ENCODE results near the gene HOXC11. TPM values are rescaled to one million over a fixed set of nuclear protein-coding genes. Genes with fewer than 3 reads are reported as not detected.

HOXC11 gene
- total and polyA plus RNA-seq, 10 of the 15 experiments (the other 5 are each of a cell fraction or from before 2014, with no cell fraction given), result not detected

DNA sequence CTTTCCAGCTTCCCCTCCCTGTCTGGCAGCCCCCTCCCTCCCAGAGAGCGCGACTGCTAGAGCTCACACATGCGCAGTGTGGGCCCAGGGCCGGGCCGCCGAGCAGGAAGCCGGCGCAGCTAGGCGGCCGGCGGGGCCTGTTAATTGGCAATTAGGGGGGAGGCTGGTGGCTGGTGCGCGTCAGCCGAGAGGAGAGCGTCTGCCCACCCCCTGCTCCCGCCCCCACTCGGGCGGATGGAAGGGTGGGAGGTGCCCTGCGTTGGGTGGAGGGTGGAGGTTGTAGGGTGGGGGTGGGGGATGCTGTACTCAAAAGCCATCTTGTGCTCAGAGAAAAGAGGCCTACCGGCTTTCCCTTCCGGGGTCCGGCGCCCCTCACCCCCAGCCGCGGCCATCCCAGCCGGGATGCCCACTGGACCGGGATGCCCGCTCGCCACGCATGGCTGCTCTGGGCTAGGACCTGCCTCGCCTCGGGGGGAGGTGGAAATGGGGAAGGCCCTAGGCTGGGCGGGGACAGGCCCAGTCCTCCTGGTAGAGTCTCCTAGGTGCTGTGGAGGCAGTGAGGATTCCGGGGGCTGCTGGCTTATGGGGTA is 45.0 kb downstream of the HOXC11 start:
- ATAC-seq (peak; percentile 92), DNase-seq (ENCODE audit: low read depth, low spot score) (peak; percentile 79), FAIRE-seq (peak; percentile 7)
- H3K4me1 ChIP-seq (ENCODE audit: control insufficient read depth, insufficient read depth, low read length), result peaks cover 21% of the 10 kb centered on the region
- in situ Hi-C loops (cut with MboI) (no loop called here), intact Hi-C loops (cut with micrococcal nuclease; ENCODE audit: unreplicated experiment) (loop anchor here (1.0 kb wide), 1 partner anchor 35 kb away; the partner anchor contains the start of gene HOXC4)
- H3K27me3 ChIP-seq (replicated peaks in 1 of 2; ENCODE audit: control insufficient read depth in 2 of 2, insufficient read depth in 2 of 2, low read length in 1 of 2), result peaks cover 8 to 26% of the 10 kb centered on the region in 2 experiments
- no peaks in the 10 kb centered on the region; the same call in 1 of the 2 replicates for H4K20me1 ChIP-seq (ENCODE audit: control insufficient read depth, insufficient read depth)
- no peaks in the 10 kb centered on the region for H3K79me2 ChIP-seq (ENCODE audit: control insufficient read depth, insufficient read depth, low read length)
- H3K9me3 ChIP-seq (replicated peaks; ENCODE audit: control insufficient read depth, insufficient read depth, low read length), result no peaks in the 10 kb centered on the region
- peak overlapping the region; percentile 88 for H3K4me3 ChIP-seq
- POLR2A ChIA-PET, result interaction anchor here (0.6 to 1.9 kb wide), 18 partner anchors 9 to 442 kb away, joined by 3 to 24 read pairs (median 3); partner anchors contain the start of genes CISTR, HOXC4, HOXC5 and HOXC6
- peak overlapping the region; percentile 89 for H2AFZ ChIP-seq (ENCODE audit: control insufficient read depth, low read depth, low read length)
- H3K36me3 ChIP-seq (ENCODE audit: control insufficient read depth in 2 of 2, insufficient read depth in 2 of 2, low read length in 1 of 2), result no peaks in the 10 kb centered on the region
- BruUV-seq (replicated peaks), result no TSS peak
- SMC1A ChIA-PET (ENCODE audit: uncharacterized antibody, unreplicated experiment), result interaction anchor here (0.6 to 2.5 kb wide), 15 partner anchors 9 to 198 kb away, joined by 3 to 22 read pairs (median 4); partner anchors contain the start of genes HOXC4, HOXC5, HOXC6 and HOXC9
- under 1% methylated on average over 26 of the region's 34 CpGs for WGBS (ENCODE audit: insufficient coverage, insufficient replicate concordance, low lambda C conversion rate, missing lambda C conversion rate)
- CTCF ChIA-PET, result interaction anchor here (0.5 to 3.8 kb wide), 18 partner anchors 9 to 307 kb away, joined by 3 to 27 read pairs (median 12); partner anchors contain the start of genes COPZ1, HOXC10, HOXC4 and HOXC5
- RAD21 ChIA-PET (ENCODE audit: unreplicated experiment), result interaction anchor here (0.7 to 2.1 kb wide), 16 partner anchors 9 to 275 kb away, joined by 3 to 21 read pairs (median 6); partner anchors contain the start of genes CISTR, HOXC10, HOXC4 and HOXC5
- peak overlapping the region; percentile 95 for H3K4me2 ChIP-seq (ENCODE audit: control insufficient read depth, insufficient read depth)
- H3K9ac ChIP-seq (ENCODE audit: control insufficient read depth, insufficient read depth, low read length), result peak overlapping the region; percentile 93
- peak overlapping the region; percentile 80 for H3K27ac ChIP-seq (ENCODE audit: control insufficient read depth, insufficient read depth)
- TF ChIP-seq, protein P1, sequence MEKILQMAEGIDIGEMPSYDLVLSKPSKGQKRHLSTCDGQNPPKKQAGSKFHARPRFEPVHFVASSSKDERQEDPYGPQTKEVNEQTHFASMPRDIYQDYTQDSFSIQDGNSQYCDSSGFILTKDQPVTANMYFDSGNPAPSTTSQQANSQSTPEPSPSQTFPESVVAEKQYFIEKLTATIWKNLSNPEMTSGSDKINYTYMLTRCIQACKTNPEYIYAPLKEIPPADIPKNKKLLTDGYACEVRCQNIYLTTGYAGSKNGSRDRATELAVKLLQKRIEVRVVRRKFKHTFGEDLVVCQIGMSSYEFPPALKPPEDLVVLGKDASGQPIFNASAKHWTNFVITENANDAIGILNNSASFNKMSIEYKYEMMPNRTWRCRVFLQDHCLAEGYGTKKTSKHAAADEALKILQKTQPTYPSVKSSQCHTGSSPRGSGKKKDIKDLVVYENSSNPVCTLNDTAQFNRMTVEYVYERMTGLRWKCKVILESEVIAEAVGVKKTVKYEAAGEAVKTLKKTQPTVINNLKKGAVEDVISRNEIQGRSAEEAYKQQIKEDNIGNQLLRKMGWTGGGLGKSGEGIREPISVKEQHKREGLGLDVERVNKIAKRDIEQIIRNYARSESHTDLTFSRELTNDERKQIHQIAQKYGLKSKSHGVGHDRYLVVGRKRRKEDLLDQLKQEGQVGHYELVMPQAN (conservative IDR thresholded peaks at IDR 0.05), result no peak
- TF ChIP-seq SMAD5 (IDR thresholded peaks at IDR 0.05; ENCODE audit: low read depth) (no peak), NR2F1 (conservative IDR thresholded peaks at IDR 0.05) (0 out of 2 replicates have a peak, but pooled peaks have one; percentile 36), HDAC2 (IDR thresholded peaks at IDR 0.05) (no peak), BMI1 (IDR thresholded peaks at IDR 0.05; ENCODE audit: borderline replicate concordance) (no peak), ZNF622 (IDR thresholded peaks at IDR 0.05) (no peak), MYC (IDR thresholded peaks at IDR 0.05; ENCODE audit: insufficient read depth, insufficient read length, insufficient replicate concordance, low read length, severe bottlenecking) (no peak), FOXM1 (IDR thresholded peaks at IDR 0.05; ENCODE audit: low read depth, low read length) (no peak), SMC3 (IDR thresholded peaks at IDR 0.05; ENCODE audit: borderline replicate concordance, low read length) (no peak), EGR1 (IDR thresholded peaks at IDR 0.05; ENCODE audit: borderline replicate concordance in 1 of 2, low read depth in 2 of 2, low read length in 2 of 2) (peak in 1 of 2 experiments; percentile 82; a peak in 2 of 3 replicates), PAX5 (IDR thresholded peaks at IDR 0.05; ENCODE audit: borderline replicate concordance, low read depth, low read length) (peak; percentile 96)
- TF ChIP-seq, protein P2, sequence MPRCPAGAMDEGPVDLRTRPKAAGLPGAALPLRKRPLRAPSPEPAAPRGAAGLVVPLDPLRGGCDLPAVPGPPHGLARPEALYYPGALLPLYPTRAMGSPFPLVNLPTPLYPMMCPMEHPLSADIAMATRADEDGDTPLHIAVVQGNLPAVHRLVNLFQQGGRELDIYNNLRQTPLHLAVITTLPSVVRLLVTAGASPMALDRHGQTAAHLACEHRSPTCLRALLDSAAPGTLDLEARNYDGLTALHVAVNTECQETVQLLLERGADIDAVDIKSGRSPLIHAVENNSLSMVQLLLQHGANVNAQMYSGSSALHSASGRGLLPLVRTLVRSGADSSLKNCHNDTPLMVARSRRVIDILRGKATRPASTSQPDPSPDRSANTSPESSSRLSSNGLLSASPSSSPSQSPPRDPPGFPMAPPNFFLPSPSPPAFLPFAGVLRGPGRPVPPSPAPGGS (IDR thresholded peaks at IDR 0.05; ENCODE audit: borderline replicate concordance, insufficient read depth, low read depth, low read length, poor library complexity, severe bottlenecking), result no peak
- TF ChIP-seq, protein P3, sequence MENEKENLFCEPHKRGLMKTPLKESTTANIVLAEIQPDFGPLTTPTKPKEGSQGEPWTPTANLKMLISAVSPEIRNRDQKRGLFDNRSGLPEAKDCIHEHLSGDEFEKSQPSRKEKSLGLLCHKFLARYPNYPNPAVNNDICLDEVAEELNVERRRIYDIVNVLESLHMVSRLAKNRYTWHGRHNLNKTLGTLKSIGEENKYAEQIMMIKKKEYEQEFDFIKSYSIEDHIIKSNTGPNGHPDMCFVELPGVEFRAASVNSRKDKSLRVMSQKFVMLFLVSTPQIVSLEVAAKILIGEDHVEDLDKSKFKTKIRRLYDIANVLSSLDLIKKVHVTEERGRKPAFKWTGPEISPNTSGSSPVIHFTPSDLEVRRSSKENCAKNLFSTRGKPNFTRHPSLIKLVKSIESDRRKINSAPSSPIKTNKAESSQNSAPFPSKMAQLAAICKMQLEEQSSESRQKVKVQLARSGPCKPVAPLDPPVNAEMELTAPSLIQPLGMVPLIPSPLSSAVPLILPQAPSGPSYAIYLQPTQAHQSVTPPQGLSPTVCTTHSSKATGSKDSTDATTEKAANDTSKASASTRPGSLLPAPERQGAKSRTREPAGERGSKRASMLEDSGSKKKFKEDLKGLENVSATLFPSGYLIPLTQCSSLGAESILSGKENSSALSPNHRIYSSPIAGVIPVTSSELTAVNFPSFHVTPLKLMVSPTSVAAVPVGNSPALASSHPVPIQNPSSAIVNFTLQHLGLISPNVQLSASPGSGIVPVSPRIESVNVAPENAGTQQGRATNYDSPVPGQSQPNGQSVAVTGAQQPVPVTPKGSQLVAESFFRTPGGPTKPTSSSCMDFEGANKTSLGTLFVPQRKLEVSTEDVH (IDR thresholded peaks at IDR 0.05; ENCODE audit: low read depth, partially characterized antibody), result no peak
- TF ChIP-seq, protein P4, sequence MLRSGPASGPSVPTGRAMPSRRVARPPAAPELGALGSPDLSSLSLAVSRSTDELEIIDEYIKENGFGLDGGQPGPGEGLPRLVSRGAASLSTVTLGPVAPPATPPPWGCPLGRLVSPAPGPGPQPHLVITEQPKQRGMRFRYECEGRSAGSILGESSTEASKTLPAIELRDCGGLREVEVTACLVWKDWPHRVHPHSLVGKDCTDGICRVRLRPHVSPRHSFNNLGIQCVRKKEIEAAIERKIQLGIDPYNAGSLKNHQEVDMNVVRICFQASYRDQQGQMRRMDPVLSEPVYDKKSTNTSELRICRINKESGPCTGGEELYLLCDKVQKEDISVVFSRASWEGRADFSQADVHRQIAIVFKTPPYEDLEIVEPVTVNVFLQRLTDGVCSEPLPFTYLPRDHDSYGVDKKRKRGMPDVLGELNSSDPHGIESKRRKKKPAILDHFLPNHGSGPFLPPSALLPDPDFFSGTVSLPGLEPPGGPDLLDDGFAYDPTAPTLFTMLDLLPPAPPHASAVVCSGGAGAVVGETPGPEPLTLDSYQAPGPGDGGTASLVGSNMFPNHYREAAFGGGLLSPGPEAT (IDR thresholded peaks at IDR 0.05; ENCODE audit: low read depth), result peak; percentile 42; the same call in 1 of the 2 replicates

Measured in GM12878 (cell line).